H1 (cell line): ENCODE measurements around the gene SOX12. TPM values are rescaled to one million over a fixed set of nuclear protein-coding genes. Genes with fewer than 3 reads are reported as not detected.

Experiments
- CTCF ChIA-PET: fragments of 300-600 bp; sonication (Branson Sonifier 250); formaldehyde crosslinking; loops from one replicate; lab custom pipeline; 2021; ENCODE audit not compliant: partially characterized antibody; lab: Charles Lee
- POLR2A ChIA-PET: fragments of 300-600 bp; sonication (Branson Sonifier 250); formaldehyde crosslinking; loops from one replicate; lab custom pipeline; 2021; ENCODE audit warnings: inconsistent platforms; ENCODE audit not compliant: partially characterized antibody; lab: Charles Lee
- DNase-seq, 2 experiments: peaks; one replicate each; pipeline versions ENCODE4 v3.0.0 to v3.0.0-alpha.2; 2010 to 2022; ENCODE audit warnings: low spot score in 2 of 2, low read depth in 1 of 2, mixed read lengths in 1 of 2
- FAIRE-seq: peaks from 2 replicates; lab custom pipeline; 2011; peaks lifted over from hg19 to GRCh38; lab: Jason Lieb, UNC
- H2AFZ ChIP-seq: 2 replicates; pipeline ENCODE4 v1.8.1; 2012; ENCODE audit warnings: low read length, inconsistent platforms
- H2AK5ac ChIP-seq: 2 replicates; pipeline ENCODE4 v1.6.1; 2013; ENCODE audit warnings: low read depth, low read length
- H2BK120ac ChIP-seq: replicated peaks from 2 replicates; pipeline ENCODE3; 2013; ENCODE audit warnings: low read depth, low read length, inconsistent platforms
- H2BK12ac ChIP-seq: 2 replicates; pipeline ENCODE4 v1.6.1; 2013; ENCODE audit warnings: low read depth, low read length
- H2BK15ac ChIP-seq: 2 replicates; pipeline ENCODE4 v1.6.1; 2013; ENCODE audit warnings: low read length
- H2BK20ac ChIP-seq: 2 replicates; pipeline ENCODE4 v1.6.1; 2013; ENCODE audit warnings: low read length
- H2BK5ac ChIP-seq: 2 replicates; pipeline ENCODE4 v1.6.1; 2013; ENCODE audit warnings: low read depth, low read length
- H3K14ac ChIP-seq: 2 replicates; pipeline ENCODE4 v1.6.1; 2013; ENCODE audit warnings: inconsistent platforms; ENCODE audit not compliant: insufficient read length
- H3K18ac ChIP-seq: 2 replicates; pipeline ENCODE4 v1.6.1; 2013; ENCODE audit warnings: low read length; ENCODE audit errors: extremely low read depth
- H3K23ac ChIP-seq: 2 replicates; pipeline ENCODE4 v1.6.1; 2013; ENCODE audit warnings: inconsistent platforms; ENCODE audit not compliant: insufficient read length
- H3K23me2 ChIP-seq: 2 replicates; pipeline ENCODE4 v1.6.1; 2013; ENCODE audit warnings: low read depth, low read length
- H3K27ac ChIP-seq: 2 replicates; pipeline ENCODE4 v1.6.1; 2011; ENCODE audit warnings: low read depth, low read length, inconsistent platforms
- H3K27me3 ChIP-seq, 4 experiments: replicated peaks in 1 of 4; 1 replicate in 1 of 4; 2 replicates in 3 of 4; pipeline versions ENCODE4 v1.6.1 to v1.8.1; 2011 to 2013; ENCODE audit warnings: low read length in 3 of 4, mild to moderate bottlenecking in 3 of 4, inconsistent platforms in 2 of 4, mixed read lengths in 2 of 4, moderate library complexity in 1 of 4; ENCODE audit not compliant: control insufficient read depth in 3 of 4, insufficient read depth in 3 of 4; ENCODE audit errors: extremely low read depth in 1 of 4
- H3K36me3 ChIP-seq, 4 experiments: 2 replicates each; pipeline versions ENCODE4 v1.6.1 to v1.8.1; 2011 to 2013; ENCODE audit warnings: mild to moderate bottlenecking in 4 of 4, low read length in 3 of 4, moderate library complexity in 2 of 4, control low read depth in 1 of 4, inconsistent platforms in 1 of 4; ENCODE audit not compliant: insufficient read depth in 4 of 4, control insufficient read depth in 2 of 4
- H3K4ac ChIP-seq: replicated peaks from 2 replicates; pipeline ENCODE3; 2013; ENCODE audit warnings: low read length, low read depth, mixed read lengths, inconsistent platforms; ENCODE audit not compliant: insufficient read length
- H3K4me1 ChIP-seq, 4 experiments: replicated peaks in 1 of 4; 1 replicate in 1 of 4; 2 replicates in 3 of 4; pipeline versions ENCODE4 v1.6.1 to v1.8.1; 2011 to 2013; ENCODE audit warnings: low read length in 3 of 4, inconsistent platforms in 2 of 4, mixed read lengths in 1 of 4; ENCODE audit not compliant: insufficient read depth in 4 of 4, control insufficient read depth in 3 of 4
- H3K4me2 ChIP-seq, 2 experiments: 2 replicates each; pipeline versions ENCODE4 v1.6.1 to v1.8.1; 2011 to 2013; ENCODE audit warnings: low read depth in 2 of 2, low read length in 2 of 2, control low read depth in 1 of 2, inconsistent platforms in 1 of 2, mild to moderate bottlenecking in 1 of 2; ENCODE audit not compliant: insufficient read depth in 1 of 2
- H3K4me3 ChIP-seq, 4 experiments: fragments of 200-600, 300-600 bp in 1 of 4; sonication (generic), shearing (Covaris generic), sonication (Bioruptor Twin) in 1 of 4; 2 replicates each; pipeline versions ENCODE4 v1.5.1 to v1.8.1; 2011 to 2016; ENCODE audit warnings: low read length in 4 of 4, low read depth in 3 of 4, control low read depth in 2 of 4, inconsistent platforms in 2 of 4, mild to moderate bottlenecking in 2 of 4, mixed read lengths in 1 of 4, moderate library complexity in 1 of 4; ENCODE audit not compliant: insufficient read depth in 2 of 4; ENCODE audit errors: extremely low read depth in 1 of 4
- H3K56ac ChIP-seq: replicated peaks from 2 replicates; pipeline ENCODE3; 2013; ENCODE audit warnings: low read depth, mild to moderate bottlenecking, mixed read lengths, low read length, inconsistent platforms; ENCODE audit not compliant: insufficient read length
- H3K79me1 ChIP-seq: 2 replicates; pipeline ENCODE4 v1.6.1; 2013; ENCODE audit warnings: low read depth, low read length, control low read depth
- H3K79me2 ChIP-seq, 2 experiments: 2 replicates each; pipeline versions ENCODE4 v1.6.1 to v1.8.1; 2012 to 2013; ENCODE audit warnings: low read length in 2 of 2, mild to moderate bottlenecking in 2 of 2, inconsistent platforms in 1 of 2; ENCODE audit not compliant: insufficient read depth in 2 of 2, control insufficient read depth in 1 of 2
- H3K9ac ChIP-seq, 4 experiments: replicated peaks in 1 of 4; 1 replicate in 1 of 4; 2 replicates in 3 of 4; pipeline versions ENCODE4 v1.6.1 to v1.8.1; 2011 to 2013; ENCODE audit warnings: low read depth in 3 of 4, low read length in 3 of 4, control low read depth in 2 of 4, mild to moderate bottlenecking in 2 of 4, moderate library complexity in 2 of 4, inconsistent platforms in 1 of 4; ENCODE audit errors: extremely low read depth in 1 of 4
- H3K9me3 ChIP-seq, 2 experiments: 2 replicates each; pipeline versions ENCODE4 v1.6.1 to v1.8.1; 2012 to 2013; ENCODE audit warnings: mild to moderate bottlenecking in 2 of 2, moderate library complexity in 2 of 2, control low read depth in 1 of 2, inconsistent platforms in 1 of 2, low read depth in 1 of 2, low read length in 1 of 2, mixed read lengths in 1 of 2; ENCODE audit not compliant: insufficient read depth in 2 of 2
- H4K20me1 ChIP-seq, 2 experiments: replicated peaks in 1 of 2; 2 replicates each; pipeline versions ENCODE3 to v1.8.1; 2011 to 2013; ENCODE audit warnings: inconsistent platforms in 2 of 2, low read length in 2 of 2, mild to moderate bottlenecking in 1 of 2; ENCODE audit not compliant: insufficient read depth in 2 of 2, control insufficient read depth in 1 of 2
- H4K5ac ChIP-seq: 2 replicates; pipeline ENCODE4 v1.6.1; 2013; ENCODE audit warnings: low read length, low read depth, mixed read lengths, inconsistent platforms; ENCODE audit not compliant: insufficient read length
- H4K8ac ChIP-seq: 2 replicates; pipeline ENCODE4 v1.8.0; 2013; ENCODE audit warnings: mild to moderate bottlenecking, moderate library complexity, low read length, inconsistent platforms; ENCODE audit not compliant: insufficient read depth; ENCODE audit errors: extremely low read depth
- H4K91ac ChIP-seq: replicated peaks from 2 replicates; pipeline ENCODE3; 2013; ENCODE audit warnings: low read length, mixed read lengths, inconsistent platforms; ENCODE audit not compliant: insufficient read length
- ASH2L ChIP-seq: fragments of 200-600, 300-600 bp; sonication (generic); IDR thresholded peaks from one replicate; pipeline ENCODE4 v1.7.1; 2017; ENCODE audit warnings: low read length
- EZH2 ChIP-seq: fragments of 200-600 bp; sonication (generic); IDR thresholded peaks from 2 replicates; pipeline ENCODE4 v1.7.1; 2012; ENCODE audit warnings: low read depth, mild to moderate bottlenecking, moderate library complexity, low read length, inconsistent platforms; ENCODE audit not compliant: severe bottlenecking
- KDM4A ChIP-seq: IDR thresholded peaks from one replicate; pipeline ENCODE4 v1.7.1; 2012; ENCODE audit warnings: low read depth, mild to moderate bottlenecking, moderate library complexity, low read length, inconsistent platforms; ENCODE audit not compliant: severe bottlenecking
- RAD21 ChIP-seq, 2 experiments: IDR thresholded peaks in 1 of 2; conservative IDR thresholded peaks in 1 of 2; 2 replicates each; pipeline ENCODE4 v1.6.1; 2011; ENCODE audit warnings: low read depth in 2 of 2, low read length in 2 of 2, improper control_type of control experiment in 1 of 2, inconsistent platforms in 1 of 2, mild to moderate bottlenecking in 1 of 2, moderate library complexity in 1 of 2
- TAF1 ChIP-seq: IDR thresholded peaks from 2 replicates; pipeline ENCODE4 v1.6.1; 2011; ENCODE audit warnings: mild to moderate bottlenecking, low read depth, low read length
- WGBS, 2 experiments: shearing (Covaris generic) in 1 of 2; methylation state at CpG; one replicate each; pipeline versions ENCODE4 v1.1.6 to v1.1.7; 2013 to 2015; ENCODE audit warnings: low lambda C conversion rate in 2 of 2, mixed read lengths in 2 of 2, inconsistent platforms in 1 of 2, low coverage in 1 of 2, missing lambda C conversion rate in 1 of 2; ENCODE audit not compliant: insufficient replicate concordance in 2 of 2, insufficient coverage in 1 of 2, insufficient read length in 1 of 2; ENCODE audit errors: extremely low coverage in 1 of 2, missing lambda C conversion rate in 1 of 2; 5-methylcytosine and 5-hydroxymethylcytosine counted together
- polyA plus RNA-seq, 7 experiments: library from polyadenylated mRNA; depleted of rRNA in 3 of 7; stranded (reverse) in 5 of 7; unstranded in 2 of 7; fragments of >200 nt in 5 of 7; fragments of 200-250 nt in 2 of 7; gene quantifications; 1 replicate in 5 of 7; 2 replicates in 1 of 7; 4 replicates in 1 of 7; pipeline versions ENCODE4 v1.2.1 to v1.2.3, GENCODE V29; 2011 to 2013; ENCODE audit warnings: missing spikeins in 2 of 7, mixed read lengths in 2 of 7
- total RNA-seq: library from RNA; stranded (reverse); fragmentation: NEBNext Ultra II Directional; extraction: Animal tissue kit (Norgen Biotek cat#: 25700); gene quantifications from 2 replicates; pipeline ENCODE4 v1.2.1, GENCODE V29; 2021
- TF ChIP-seq, protein P1 (sequence below), 3 experiments: IDR thresholded peaks; 1 replicate in 2 of 3; 2 replicates in 1 of 3; pipeline versions ENCODE4 v1.5.1 to v1.6.1; 2011; ENCODE audit warnings: low read length in 3 of 3, mild to moderate bottlenecking in 3 of 3, inconsistent platforms in 2 of 3, low read depth in 1 of 3, moderate library complexity in 1 of 3; ENCODE audit not compliant: insufficient read depth in 1 of 3; ENCODE audit errors: control extremely low read depth in 1 of 3

SOX12 gene
- total and polyA plus RNA-seq, 2 of the 8 experiments (the other 6 are each of a cell fraction or from before 2014, with no cell fraction given): 6.4 to 63.0 TPM

DNA sequence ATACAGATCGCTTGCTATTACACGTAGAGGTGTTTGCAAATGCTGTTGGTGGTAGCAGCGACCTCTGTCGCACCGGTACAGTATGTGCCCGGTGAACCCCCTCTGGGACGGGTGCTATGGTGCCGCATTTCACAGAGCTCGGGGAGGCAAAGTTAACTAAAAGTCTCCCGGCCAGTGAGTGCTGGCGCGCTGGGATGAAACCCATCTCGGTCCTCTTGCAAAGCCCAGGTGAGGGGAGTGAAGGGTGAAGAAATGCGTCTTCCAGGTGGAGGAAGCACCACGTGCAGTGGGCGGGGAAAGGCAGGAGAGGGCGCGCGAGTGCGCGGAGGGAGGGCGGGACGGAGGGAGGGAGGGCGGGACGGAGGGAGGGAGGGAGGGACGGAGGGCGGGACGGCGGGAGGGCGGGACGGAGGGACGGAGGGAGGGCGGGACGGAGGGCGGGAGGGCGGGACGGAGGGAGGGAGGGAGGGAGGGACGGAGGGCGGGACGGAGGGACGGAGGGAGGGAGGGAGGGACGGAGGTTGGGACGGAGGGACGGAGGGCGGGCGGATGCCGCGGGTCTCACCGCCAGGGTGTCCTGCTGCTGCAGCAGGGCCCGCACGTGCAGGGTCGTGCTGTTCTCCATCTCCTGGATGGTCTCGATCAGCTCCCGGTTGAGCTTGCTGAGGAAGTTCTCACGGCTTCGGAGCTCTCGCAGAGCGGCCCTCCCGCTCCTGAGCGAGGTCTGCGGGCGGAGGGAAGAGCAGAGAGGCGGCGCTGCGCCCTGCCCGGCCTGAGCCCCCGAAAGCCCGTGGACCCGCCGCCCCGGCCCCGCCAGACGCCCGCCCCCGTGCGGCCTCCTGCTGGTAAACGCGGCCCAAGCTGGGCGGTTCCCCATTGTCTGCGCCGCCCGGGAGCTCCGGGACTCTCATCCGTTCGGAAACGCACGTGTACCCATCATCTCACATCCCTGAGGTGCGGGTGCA is 46.5 kb upstream of the SOX12 start:
- Histone ChIP-seq H3K18ac (no peak overlapping the region; the same call in 1 of the 2 replicates), H3K4me2 (peak overlapping the region; percentile 65 to 68), H4K5ac (no peak overlapping the region), H4K8ac (peak overlapping the region; percentile 92; the same call in 1 of the 2 replicates), H2BK120ac (no peak overlapping the region), H4K20me1 (peaks cover 2 to 9% of the 10 kb centered on the region in 2 experiments), H3K79me1 (no peaks in the 10 kb centered on the region; the same call in 1 of the 2 replicates), H3K36me3 (peaks cover 8 to 24% (median 15%) of the 10 kb centered on the region in 4 experiments; a peak in 7 of 8 replicates), H2BK5ac (0 out of 2 replicates have a peak overlapping the region, but pooled peaks have one; percentile 44), H3K4me3 (peak overlapping the region; percentile 4 to 47 (median 20); a peak in 6 of 8 replicates), H3K23ac (no peak overlapping the region), H3K27ac (no peak overlapping the region), H3K4ac (no peak overlapping the region), H3K79me2 (no peaks in the 10 kb centered on the region), H3K27me3 (peaks cover 0 to 2% (median under 1%) of the 10 kb centered on the region in 4 experiments; a peak in 2 of 7 replicates), H2BK12ac (no peak overlapping the region; the same call in 1 of the 2 replicates), H3K9ac (no peak overlapping the region; a peak in 1 of 7 replicates), H3K56ac (no peak overlapping the region), H4K91ac (no peak overlapping the region), H3K9me3 (no peaks in the 10 kb centered on the region), H2BK20ac (0 out of 2 replicates have a peak overlapping the region, but pooled peaks have one; percentile 82), H3K23me2 (no peaks in the 10 kb centered on the region; the same call in 1 of the 2 replicates), H3K14ac (no peak overlapping the region), H2AFZ (no peak overlapping the region), H2BK15ac (no peak overlapping the region), H2AK5ac (no peak overlapping the region), H3K4me1 (peaks cover 0 to 4% (median 4%) of the 10 kb centered on the region in 4 experiments; a peak in 4 of 7 replicates)
- CTCF ChIA-PET: interaction anchor here (0.8 to 6.7 kb wide), 14 partner anchors 9 to 67 kb away, joined by 3 to 63 read pairs (median 6); no protein-coding TSS in a partner anchor
- 33% methylated on average over 26 of the region's 88 CpGs; no CpG with 5 or more reads in 1 of the 2 experiments for WGBS, 2 experiments
- DNase-seq (peak in 1 of 2 experiments; percentile 61), FAIRE-seq (no peak)
- POLR2A ChIA-PET: interaction anchor here (1.1 to 6.1 kb wide), 8 partner anchors 11 to 66 kb away, joined by 3 to 61 read pairs (median 8); partner anchors contain the start of genes SOX12 and ZCCHC3
- TF ChIP-seq RAD21 (IDR thresholded peaks at IDR 0.05 in 1 of 2, conservative IDR thresholded peaks at IDR 0.05 in 1 of 2; ENCODE audit: low read depth in 2 of 2, low read length in 2 of 2) (no peak; a peak in 2 of 4 replicates), EZH2 (no peak), ASH2L (no peak), KDM4A (peak; percentile 59), TAF1 (0 out of 2 replicates have a peak, but pooled peaks have one; percentile 11)
- TF ChIP-seq, protein P1, sequence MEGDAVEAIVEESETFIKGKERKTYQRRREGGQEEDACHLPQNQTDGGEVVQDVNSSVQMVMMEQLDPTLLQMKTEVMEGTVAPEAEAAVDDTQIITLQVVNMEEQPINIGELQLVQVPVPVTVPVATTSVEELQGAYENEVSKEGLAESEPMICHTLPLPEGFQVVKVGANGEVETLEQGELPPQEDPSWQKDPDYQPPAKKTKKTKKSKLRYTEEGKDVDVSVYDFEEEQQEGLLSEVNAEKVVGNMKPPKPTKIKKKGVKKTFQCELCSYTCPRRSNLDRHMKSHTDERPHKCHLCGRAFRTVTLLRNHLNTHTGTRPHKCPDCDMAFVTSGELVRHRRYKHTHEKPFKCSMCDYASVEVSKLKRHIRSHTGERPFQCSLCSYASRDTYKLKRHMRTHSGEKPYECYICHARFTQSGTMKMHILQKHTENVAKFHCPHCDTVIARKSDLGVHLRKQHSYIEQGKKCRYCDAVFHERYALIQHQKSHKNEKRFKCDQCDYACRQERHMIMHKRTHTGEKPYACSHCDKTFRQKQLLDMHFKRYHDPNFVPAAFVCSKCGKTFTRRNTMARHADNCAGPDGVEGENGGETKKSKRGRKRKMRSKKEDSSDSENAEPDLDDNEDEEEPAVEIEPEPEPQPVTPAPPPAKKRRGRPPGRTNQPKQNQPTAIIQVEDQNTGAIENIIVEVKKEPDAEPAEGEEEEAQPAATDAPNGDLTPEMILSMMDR (IDR thresholded peaks at IDR 0.05; ENCODE audit: control extremely low read depth in 1 of 3, insufficient read depth in 1 of 3, low read depth in 1 of 3, low read length in 3 of 3): peak in 2 of 3 experiments; percentile 51 to 63; a peak in 3 of 4 replicates
